ENCODE data around the gene ENDOD1.

DNA sequence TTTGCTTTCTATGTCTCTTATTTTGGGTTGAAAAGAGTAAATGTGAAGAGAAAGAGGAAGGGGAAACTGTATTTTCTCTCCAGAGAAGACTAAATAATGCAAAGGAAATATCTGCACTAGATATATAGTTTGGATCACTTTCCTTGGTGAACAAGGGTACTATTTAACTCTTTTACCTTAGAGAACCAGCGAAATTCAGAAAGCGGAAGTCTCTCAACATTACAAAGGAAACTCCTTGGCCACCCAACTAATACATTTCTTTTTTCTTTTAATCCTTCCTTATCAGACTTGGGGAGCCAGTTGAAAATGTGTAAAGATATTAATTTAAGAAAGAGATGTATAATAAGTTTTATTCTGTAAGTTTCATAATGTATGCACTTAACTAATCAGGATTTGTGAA, 77.1 kb downstream of the ENDOD1 start:
- TF ChIP-seq CTCF (IDR thresholded peaks at IDR 0.05), result no peak
- no peak for TF ChIP-seq POLR2A (IDR thresholded peaks at IDR 0.05)
